Thyroid gland (tissue), 4 donors: ENCODE results near the gene SCAF4.

Experiments used
- POLR2A ChIP-seq, 2 donors: fragments of 450-650 bp; IDR thresholded peaks; one replicate each; pipeline ENCODE4 v1.6.1; 2017; ENCODE audit warnings: antibody characterized with exemption in 2 of 2, mild to moderate bottlenecking in 2 of 2, moderate library complexity in 1 of 2
- TF ChIP-seq, protein P1 (sequence below), 6 experiments: fragments of 200-600 bp in 3 of 6; fragments of 450-650 bp in 3 of 6; sonication (generic) in 3 of 6; IDR thresholded peaks; one replicate each; pipeline ENCODE4 v1.5.1; 2016 to 2019; ENCODE audit warnings: antibody characterized with exemption in 6 of 6, mild to moderate bottlenecking in 2 of 6, inconsistent platforms in 1 of 6, moderate library complexity in 1 of 6

DNA sequence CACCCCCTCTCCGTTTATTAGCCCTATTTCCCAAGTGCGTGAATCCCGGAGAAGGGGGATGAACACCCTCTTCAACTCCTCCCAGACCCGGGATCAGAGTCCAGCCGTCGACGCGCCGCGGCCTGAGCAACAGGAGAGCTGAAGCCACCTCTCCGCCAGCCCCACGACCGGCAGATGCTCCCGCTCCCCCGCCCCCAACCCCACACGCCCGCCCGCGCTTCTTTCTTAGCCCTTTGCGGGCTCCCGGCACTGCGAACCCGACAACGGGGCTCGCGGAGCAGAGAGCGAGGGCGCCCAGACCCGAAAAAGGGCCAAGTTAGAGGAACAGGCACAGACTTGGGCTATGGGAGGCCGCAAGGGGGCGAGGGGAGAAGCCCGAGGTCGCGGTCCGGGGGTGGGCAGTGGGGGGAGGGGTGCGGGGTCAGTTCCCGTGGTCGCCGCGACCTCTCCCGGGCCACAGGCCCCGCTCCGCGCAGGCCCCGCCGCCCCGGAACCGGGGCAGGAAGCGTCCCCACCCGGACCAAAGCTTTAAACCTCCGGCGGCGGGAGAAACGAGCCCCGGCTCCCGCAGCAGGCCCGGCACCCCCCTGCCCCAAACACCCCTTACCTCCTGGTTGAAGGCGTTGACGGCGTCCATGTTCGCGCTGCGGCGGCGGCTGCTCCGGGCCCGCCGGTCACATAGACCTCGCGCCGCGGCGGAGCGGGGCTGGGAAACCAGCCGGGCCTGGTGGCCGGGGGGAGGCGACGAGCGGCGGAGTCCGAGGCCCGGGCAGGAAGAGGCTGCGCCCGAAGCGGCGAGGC, 662 bp downstream of the SCAF4 start:
- TF ChIP-seq, protein P1, sequence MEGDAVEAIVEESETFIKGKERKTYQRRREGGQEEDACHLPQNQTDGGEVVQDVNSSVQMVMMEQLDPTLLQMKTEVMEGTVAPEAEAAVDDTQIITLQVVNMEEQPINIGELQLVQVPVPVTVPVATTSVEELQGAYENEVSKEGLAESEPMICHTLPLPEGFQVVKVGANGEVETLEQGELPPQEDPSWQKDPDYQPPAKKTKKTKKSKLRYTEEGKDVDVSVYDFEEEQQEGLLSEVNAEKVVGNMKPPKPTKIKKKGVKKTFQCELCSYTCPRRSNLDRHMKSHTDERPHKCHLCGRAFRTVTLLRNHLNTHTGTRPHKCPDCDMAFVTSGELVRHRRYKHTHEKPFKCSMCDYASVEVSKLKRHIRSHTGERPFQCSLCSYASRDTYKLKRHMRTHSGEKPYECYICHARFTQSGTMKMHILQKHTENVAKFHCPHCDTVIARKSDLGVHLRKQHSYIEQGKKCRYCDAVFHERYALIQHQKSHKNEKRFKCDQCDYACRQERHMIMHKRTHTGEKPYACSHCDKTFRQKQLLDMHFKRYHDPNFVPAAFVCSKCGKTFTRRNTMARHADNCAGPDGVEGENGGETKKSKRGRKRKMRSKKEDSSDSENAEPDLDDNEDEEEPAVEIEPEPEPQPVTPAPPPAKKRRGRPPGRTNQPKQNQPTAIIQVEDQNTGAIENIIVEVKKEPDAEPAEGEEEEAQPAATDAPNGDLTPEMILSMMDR (IDR thresholded peaks at IDR 0.05) = peak in 1 of 6 experiments; percentile 6
- TF ChIP-seq POLR2A (IDR thresholded peaks at IDR 0.05) = no peak
